HG02610 (cell line): ENCODE data around the gene FHIT.

Experiments
- ATAC-seq: cut with Tn5 transposase; IDR thresholded peaks from one replicate; pipeline ENCODE4 v1.9.1; 2021; ENCODE audit warnings: mild to moderate bottlenecking, moderate library complexity; ENCODE audit not compliant: unreplicated experiment

The FHIT gene

GRCh38 chr3:60153221-60153999, 1097.8 kb downstream of the FHIT start:
- ATAC-seq, result no peak

GRCh38 chr3:60149501-60149900, 1101.8 kb downstream of the FHIT start:
- no peak for ATAC-seq

- no peak for ATAC-seq
Observed at GRCh38 chr3:60147249-60147950, 1103.9 kb downstream of the FHIT start.

DNA sequence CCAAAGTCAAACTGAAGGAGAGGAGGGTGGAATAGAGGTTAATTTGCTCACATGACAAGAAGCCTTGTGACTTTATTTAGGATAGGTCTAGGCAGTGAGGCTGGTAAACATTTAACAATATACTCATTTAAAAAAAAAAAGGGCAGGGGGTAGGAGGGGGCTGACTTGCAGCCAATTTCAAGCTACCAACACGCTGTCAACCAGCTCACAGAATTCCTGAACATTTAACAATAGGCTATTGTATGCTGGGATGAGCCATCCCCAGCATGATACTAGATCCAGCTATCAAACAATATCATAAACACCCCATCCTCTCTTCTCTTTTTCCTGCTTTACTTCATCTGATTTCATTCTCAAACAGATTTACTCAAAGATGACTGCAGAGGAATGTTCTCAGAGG, 1105.1 kb downstream of the FHIT start:
- no peak for ATAC-seq

DNA sequence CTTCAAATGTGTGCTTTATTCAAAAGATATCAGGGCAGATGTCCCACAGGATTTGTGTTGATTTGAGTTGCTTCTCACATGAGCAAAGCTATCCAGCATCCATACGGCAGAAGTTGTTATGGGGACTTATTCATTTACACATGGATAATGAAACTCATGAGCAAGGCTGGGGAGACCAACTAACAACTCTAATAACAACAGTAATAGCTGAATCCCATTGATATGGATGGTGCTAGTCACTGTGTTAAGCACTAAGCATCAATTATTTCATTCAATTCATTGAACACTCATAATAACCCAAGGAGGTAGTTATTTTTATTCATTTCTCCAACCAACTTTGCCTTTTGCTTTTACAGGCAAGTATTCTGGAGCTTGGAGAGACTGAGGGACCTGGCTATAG, 1107.2 kb downstream of the FHIT start:
- no peak for ATAC-seq

DNA sequence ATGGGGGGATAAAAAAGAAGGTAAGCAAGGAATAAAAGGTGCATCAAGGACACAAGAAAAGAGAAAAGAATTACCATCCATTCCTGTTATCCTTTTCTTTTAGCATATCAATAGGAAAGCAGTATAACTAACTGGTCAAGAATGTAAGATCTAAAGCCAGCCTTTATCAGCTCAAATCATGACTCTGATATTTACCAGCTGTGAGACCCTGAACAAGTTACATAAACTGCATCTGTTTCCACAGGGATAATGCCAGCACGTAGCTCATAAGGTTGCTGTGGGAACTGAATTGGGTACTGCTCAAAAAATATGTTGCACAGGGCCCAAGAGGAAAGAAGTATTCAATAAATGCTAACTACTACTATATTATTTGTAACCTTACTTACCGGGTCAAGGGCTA, 1109.2 kb downstream of the FHIT start:
- no peak for ATAC-seq

DNA sequence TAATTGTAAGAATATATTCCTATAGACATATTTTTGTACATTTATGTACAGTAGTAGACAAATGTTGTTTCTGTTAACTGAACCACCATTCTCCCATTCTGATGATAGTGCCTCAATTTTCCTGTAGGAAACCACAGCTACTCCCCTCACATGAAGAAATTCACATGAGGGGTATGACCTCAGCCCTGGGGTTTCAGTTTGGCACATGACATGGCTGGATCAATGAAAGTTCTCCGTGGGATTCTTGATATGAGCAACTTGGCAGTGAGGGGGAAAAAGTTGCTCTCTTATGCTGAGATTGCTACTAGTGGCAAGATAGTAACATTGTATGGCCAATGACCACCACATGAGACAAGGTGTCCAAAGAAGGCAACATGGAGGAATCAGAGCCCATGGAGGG, 1111.1 kb downstream of the FHIT start:
- no peak for ATAC-seq

DNA sequence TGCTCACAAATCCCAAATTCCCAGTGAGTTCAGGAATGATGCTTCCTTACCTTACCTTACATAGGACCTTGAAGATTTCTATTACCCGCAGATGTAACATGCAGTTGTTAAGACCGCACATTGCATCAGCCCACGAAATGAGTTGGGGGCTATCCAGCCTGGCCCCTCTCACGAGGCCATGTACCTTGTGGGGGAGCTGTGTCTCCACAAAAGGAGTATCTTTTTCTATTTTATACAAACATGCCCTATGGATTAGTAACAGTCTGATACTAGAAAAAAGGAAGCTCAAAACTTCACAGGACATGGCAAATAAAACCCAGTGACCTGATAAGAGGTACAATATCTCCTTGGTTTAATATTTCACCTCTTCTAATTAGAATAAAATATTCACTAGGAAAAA, 1114.7 kb downstream of the FHIT start:
- ATAC-seq, result no peak

- ATAC-seq, result no peak
Observed at GRCh38 chr3:60135474-60135873, 1115.8 kb downstream of the FHIT start.

DNA sequence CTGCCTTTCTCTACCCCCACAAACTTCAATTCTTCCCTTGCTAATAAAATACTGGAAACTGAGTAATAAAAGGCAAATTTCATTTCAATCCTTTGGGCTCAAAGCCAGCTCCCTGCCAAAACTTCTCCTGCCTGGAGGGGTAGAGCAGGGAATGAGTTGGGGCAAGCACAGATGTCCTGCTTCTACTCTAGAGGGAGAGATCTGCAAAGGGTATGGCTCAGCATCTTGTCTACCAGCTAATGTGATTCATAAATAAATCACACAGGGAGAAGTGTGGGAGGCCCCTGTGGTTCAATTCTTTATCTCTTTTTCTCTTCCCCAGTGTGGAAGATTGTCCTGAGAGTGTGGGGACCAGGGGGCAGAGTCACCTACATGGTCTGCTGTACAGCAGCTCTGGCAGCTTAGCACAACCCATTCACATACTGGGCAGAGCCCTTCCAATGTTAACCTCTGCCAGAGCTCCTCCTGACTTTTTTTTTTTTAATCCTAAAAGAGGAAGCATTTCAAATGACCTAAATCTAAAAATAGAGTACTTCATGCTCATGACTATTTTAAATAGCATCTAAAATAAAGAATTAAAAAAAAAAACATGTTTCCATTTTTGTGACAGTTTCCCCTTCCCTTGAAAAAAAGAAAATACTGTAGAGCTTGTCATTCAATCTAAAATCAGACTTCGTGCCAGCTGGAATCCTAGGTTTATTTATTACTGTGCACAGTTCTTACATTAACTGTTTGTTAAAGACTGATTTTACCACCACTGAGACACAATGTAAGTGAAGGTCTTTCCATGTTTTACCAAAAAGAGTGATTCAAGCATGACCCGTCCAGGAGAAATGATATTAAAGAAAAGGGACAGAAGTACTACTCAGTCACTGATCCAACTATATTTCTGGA, 1117.7 kb downstream of the FHIT start:
- no peak for ATAC-seq

DNA sequence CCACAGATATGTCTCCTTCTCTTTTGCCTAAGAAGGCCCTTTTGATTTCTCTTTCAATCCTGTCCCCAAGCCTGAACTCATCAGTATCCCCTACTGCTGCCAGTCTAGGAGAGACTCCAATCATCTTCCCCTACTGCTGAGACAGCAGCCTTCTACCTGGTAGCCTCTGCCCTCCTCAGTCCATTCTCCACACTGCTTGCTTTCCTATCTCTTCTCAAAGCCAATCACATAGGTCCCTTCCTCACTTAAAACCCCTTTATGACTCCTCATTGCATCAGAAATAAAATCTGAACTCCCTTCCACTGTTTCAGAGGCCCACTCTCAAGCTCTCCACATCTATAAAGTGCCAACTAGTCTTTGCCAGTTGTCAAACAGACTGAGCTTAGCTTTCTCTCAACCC, 1119.6 kb downstream of the FHIT start:
- no peak for ATAC-seq

DNA sequence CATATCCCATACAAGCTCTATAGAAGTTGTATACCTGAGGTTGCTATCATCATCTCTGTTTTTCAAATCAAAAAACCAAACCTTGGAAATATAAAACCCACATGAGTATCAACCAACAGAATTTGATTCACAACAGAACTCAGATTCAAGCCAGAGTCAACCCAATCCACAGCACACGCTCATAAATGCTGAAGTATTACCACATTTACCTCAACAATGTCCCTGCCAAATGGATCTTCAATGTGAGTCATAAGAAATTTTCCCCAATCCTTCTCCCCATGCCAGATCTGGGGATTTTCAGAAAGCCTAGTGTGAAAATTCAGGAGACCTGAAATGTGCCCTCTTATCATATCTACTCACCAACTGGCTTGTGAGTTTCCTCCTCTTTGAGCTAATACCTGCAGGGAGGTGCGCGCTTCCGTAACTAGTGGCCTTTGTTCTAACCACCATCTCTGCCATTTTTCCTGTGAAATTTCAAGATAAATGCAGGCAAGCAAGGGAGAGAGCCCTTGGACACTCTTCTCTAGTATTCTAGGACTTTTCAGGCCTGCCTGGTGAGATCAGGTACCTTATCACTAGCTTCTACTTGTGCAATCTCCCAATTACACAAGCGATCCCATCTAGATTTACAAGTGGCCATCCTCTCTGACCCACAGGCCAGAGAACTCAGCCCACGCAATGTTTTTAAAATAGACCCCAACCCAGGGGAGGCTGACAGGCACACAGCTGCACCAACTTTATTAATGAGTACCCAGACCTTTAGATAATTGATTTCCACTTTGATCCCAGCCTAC, 1124.5 kb downstream of the FHIT start:
- no peak for ATAC-seq

GRCh38 chr3:60125686-60126085, 1125.6 kb downstream of the FHIT start:
- no peak for ATAC-seq

DNA sequence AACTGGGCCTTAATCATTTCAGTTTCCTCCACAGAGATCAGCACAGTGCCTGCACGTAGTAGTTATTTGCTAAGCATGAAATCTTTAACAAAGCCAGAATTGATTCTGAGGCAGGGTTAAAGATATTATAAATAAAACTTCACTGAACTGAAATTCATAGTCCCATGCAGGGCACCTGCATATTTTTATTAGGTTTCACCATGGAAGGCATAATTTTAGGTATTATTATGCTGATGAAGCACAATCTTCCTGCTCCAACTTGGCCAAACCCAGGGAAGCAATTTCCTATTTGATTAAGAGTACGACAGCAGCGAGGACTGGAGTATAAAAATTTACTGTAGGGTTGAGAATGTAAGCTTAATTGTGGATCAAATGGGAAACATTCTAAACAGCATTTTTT, 1131.0 kb downstream of the FHIT start:
- no peak for ATAC-seq

- no peak for ATAC-seq
Observed at GRCh38 chr3:60114191-60114590, 1137.1 kb downstream of the FHIT start.

- ATAC-seq, result no peak
Observed at GRCh38 chr3:60107275-60107674, 1144.0 kb downstream of the FHIT start.

- no peak for ATAC-seq
Observed at GRCh38 chr3:60102154-60102553, 1149.1 kb downstream of the FHIT start.

- no peak for ATAC-seq
Observed at GRCh38 chr3:60101621-60102020, 1149.6 kb downstream of the FHIT start.

- no peak for ATAC-seq
Observed at GRCh38 chr3:60096403-60096802, 1154.8 kb downstream of the FHIT start.

DNA sequence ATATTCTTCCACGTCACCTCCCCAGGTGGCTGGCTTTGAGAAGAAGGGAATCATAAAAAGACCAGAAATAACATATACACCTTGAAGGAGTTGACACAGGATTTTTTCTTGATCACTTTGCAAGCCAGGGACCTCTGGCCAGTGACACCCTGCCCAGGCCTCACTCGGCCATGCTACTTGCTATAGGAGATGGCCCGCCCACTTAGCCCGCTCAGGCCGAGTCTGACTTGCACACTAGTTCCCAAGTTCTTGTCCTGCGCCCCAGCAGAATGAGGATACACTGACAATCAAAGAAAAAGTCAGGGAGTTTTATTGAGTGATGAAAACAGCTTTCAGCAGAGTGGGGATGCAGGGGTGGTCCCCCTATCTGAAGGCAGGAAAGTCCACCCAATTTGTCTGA, 1155.3 kb downstream of the FHIT start:
- ATAC-seq, result no peak

GRCh38 chr3:60095516-60095915, 1155.7 kb downstream of the FHIT start:
- no peak for ATAC-seq
